Astrocyte of the hippocampus (primary cell): ENCODE data around the gene MAPRE3.
A peak's percentile ranks its signal among the peaks of the same experiment; 100 is the strongest.

Experiments used
- DNase-seq: peaks from one replicate; pipeline ENCODE4 v3.0.0; 2011; ENCODE audit warnings: low read depth, low spot score

MAPRE3 gene

DNA sequence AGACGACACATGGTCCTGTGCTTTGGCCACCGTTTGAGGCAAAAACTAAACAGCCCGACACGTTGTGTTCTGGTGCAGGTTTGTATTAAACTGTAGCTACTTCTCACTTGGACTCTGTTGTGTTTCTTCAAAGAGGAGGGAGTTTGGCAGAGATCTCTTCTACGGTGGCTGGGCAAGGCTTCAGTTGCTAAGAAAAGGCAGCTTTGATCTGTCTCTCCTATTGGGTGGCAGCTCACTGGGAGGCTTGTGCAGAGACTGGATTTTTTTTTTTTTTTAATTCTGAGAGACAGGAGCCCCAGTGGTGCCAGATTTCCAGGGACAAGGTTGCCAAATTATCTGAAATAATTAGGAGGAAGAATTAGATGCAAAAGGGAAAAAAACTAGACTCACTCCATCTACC lies 20.2 kb upstream of the MAPRE3 start:
- DNase-seq, result no peak

DNA sequence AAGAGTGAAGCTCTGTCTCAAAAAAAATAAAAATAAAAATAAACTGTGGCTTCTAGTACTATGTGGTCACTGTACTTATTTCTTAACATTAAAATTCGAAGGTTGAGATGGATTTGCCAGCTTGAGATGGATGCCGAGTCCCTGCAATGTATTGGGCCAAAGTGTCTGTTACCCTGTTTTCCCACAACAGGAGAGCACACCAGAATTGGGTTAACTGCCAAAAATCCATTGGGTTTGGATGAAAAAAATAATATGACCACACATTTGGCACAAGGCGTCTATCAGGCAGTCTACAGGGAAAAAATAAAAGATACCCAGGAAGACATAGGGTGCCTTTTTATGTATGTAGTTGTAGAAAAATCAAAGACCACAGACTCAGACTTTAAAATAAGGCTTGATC lies 19.2 kb upstream of the MAPRE3 start:
- DNase-seq, result peak; percentile 49

DNA sequence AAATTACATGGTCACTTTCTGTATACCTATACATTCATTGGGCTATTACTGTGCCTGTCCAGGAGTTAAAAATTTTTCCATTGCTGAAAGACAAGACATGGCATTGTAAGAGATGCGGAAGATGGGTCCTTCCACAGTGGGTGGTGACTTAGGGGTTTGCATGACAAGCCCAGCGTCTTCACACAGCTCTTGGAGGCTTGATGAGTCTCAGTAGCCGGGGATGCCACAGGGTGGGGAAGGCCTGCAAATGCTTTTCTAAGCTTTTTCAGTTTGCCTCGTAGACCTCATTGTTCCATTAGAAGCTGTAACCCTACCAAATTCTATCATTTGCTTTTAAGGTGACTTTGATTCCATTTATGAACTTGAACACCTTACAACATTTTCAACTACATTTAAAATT lies 18.1 kb upstream of the MAPRE3 start:
- DNase-seq, result no peak

DNA sequence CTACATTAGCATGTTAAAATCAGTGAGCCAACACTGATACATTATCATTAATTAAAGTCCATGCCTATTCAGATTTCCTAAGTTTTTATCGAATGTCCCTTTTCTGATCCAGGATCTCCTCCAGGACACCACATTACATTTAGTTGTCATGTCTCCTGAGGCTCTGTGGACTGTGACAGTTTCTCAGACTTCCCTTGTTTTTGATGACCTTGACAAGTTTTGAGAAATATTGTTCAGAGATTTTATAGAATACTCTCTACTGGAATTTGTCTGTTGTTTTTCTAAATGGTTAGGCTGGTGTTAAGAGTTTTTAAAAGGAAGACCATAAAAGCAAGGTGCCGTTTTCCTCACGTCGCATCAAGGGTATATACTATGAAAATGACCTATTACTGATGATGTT lies 16.3 kb upstream of the MAPRE3 start:
- no peak for DNase-seq

DNA sequence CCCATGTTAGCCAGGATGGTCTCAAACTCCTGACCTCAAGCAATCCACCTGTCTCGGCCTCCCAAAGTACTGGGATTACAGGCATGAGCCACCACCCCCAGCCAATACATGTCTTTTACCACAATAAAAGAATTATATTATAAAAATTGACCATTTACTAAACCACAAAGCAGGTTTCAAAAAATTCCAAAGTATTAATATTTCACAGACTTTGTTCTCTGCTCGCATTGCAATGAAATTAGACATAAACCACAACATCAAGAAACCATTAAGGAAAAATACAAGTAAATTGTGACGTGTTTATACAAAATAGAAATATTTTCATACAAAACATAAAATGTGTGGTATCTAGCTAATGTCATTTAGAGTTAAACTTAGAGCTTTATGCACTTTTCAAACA lies 13.4 kb upstream of the MAPRE3 start:
- DNase-seq, result no peak

DNA sequence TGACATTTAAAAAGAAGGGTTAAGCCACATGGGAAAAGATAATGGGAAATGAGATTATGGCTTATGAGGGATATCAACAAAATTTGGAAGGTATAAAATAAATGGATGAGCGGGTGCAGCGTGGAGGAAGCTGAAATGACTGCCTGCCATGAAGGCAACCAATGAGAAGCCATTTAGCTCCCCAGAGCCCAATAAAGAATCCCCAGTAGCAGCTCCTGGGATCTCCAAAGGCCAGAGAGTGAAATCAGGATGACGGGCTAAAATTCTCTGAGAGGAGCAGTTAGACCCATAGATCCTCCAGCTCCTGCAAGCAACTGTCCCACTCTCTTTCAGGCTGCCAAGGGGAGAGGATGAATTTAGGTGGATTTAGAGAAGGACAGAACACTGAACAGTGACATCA lies 12.9 kb upstream of the MAPRE3 start:
- no peak for DNase-seq

DNA sequence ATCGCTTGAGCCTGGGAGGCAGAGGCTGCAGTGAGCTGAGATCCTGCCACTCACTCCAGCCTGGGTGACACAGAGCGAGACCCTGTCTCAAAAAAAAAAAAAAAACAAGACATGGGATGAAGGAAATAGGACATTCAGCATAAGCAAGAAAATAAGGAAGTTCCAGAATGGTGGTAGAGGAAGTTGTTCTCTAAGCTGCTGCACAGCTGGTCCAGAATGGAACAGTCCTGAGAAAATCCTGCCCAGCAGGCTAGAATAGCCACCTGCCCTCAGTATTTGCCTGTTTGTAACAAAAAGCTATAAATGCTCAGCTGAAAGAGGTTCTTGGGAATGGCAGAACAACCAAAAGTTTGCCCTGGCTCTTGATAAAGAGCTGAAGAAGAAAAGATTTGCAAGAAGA lies 11.1 kb upstream of the MAPRE3 start:
- DNase-seq, result no peak

DNA sequence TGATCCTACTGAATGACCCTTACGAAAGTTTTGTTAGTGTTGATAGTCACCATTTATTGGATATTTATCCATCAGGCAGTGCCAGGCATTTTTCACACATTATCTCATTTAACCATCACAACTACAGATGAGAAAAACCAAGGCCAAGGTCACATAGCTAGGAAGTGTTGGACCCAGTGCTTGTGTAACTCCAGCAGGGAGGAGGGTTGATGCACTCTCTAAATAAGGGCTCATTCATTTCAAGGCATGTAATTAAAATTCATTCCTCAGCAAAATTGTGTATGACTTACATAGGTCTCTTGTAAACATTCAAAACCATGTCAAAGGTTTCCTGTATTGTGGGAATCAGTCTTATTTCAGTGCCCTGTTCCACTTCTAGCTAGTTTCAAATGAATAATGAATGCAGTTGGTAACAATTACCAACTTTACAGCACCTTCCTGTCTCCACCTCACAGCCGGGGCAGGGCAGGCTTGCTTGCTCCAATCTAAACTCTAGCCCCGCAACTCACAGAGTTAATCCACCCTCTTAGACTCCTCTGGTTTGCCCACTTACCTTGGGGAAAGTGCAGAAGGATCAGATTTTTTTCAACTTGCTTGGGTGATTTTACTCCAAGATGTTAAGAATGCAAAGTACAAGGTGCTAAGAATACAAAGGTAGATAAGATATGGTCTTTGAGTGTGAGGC lies 5.8 kb upstream of the MAPRE3 start:
- no peak for DNase-seq

DNA sequence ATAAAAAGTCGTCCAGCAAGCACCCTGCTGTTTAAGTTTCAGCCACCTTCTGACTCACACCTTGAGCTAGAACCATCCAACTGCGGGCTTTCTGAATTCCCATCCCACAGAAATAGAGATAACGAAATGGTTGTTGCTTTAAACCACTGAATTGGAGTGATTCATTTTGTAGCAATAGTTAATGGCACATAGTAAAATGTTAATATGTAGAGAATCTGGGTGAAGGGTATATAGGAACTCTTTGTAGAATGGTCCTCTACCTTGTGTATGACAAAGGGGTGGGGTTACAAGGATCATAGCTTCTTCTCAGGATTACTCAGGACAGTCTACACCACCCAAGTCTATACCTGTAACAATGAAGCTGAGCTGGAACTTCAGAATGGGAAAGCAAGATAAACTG lies 2.4 kb upstream of the MAPRE3 start:
- no peak for DNase-seq

DNA sequence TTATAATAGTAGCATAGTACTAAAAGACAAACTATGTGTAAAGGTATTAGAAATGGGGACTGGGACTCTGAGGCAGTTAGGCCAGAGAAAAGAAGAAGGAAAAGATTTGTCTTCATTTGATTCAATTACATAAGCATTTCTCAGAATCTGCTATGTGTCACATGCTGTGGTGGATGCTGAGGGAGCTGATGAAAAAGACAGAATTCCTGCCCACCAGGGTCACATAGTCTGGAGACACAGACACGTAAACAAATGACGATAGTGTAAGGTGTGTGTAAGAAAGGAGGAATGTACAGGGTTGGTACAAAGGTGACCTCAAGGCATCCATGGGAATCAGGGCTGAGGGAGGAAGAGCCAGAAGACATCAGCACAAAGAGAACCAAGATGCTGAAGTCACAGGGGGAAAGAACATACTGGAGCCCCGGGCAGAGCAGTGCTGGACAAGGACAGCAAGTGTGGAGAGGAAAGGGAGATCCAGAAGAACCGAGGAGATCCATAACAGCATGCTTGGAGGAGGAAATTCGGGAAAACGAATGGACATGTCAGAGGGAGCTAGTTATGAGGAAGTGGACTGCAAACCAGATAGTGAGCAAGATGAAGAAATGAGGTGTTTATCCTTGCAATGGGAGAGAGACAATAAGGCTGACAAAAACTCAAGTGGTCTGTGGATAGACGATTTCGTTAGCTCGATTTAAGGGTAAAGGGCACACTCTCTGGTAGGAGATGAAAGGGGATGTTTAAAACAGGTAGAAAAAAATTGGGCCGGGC lies 1.2 kb upstream of the MAPRE3 start:
- no peak for DNase-seq

DNA sequence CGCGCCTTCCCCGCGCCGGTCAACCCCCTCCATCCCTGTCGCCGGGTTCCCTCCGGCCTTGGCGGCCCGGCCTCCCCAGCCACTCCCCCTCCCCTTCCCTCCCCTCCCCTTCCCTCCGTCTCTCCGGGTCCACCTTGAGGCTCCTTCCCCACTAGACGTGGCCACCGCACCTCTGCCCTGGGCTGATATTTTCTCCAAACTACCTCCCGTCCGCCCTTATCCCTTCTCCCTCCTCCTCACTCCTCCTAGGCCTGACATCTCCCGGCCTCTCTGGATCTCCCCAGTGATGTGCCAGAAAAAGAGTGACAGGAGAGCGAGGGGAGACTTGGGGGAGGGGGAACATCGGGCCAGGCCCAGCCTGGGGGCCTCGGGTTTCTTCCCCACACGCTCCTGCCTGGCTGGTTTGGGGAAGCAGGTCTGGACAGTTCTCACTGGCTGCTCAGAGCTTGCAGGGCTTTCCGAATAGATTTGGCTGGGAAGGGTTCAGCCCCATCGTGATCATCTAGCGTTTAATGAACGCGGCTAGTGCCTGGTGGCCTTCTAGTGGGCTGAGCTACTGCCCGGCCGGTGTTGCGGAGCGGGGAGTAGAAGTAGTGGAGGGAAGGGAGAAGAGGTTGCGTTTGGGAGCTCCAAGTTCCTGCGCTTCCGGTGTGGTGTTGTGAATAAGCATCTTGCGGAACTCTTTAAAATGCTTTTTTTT lies 641 bp downstream of the MAPRE3 start:
- peak; percentile 43 for DNase-seq

DNA sequence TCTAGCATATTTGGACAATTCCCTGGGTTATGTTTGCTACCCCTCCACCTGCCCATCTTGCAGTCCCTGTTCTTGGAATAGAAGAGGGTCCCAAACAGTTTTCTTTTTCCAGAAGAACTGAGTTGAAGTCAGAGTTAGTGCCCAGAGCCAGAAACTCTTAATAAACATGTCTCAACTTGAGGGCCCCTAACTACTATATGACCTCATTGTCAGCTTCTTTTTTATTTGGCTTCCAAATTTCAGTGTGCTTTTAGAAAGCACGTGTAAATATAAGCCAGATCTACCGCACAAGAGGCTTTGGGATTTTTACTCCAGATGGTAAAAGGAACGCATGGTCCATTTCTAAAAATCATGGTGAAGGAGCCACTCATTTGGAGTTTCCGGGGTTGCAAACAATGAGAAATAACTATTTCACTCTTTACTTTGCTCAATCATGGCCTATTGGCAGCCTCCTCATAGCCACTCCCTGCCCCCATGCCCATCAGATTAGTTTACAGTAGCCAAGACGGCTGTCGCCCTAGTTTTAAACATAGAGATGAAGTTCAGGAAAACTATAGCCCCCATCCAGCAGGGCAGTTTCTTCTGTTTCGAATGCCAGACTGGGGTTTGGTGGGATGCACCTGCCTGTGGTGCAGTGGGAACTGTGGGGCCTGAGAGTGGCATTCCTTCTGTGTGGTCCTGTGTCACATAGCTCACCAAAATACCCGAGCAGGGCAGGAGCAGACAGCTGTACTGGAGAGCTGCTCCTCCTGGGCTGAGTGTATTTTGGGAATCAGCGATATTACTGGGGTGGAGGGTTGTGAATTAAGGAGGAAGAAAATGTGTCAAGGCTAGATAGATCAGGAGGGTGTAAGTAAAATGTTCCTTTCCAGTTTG lies 1.7 kb downstream of the MAPRE3 start:
- no peak for DNase-seq

DNA sequence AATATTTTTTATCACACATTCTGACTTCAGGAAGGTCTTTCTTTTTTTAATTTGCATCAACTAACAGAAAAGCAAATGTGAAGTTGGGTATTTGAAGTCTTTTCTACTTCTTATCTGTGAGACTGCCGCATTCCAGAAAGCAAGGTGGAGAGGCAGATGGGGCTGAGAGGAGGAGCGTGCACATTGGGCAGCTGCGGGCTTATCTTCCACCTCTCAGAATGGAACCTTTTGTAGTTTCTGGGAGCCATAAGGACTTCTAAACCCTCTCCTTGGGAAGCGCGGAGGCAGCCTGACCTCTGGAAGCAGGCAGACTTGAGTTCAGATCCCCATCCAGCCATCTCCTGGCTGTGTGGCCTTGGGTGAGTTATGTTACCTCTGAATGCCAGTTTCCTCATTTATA lies 3.9 kb downstream of the MAPRE3 start:
- no peak for DNase-seq

DNA sequence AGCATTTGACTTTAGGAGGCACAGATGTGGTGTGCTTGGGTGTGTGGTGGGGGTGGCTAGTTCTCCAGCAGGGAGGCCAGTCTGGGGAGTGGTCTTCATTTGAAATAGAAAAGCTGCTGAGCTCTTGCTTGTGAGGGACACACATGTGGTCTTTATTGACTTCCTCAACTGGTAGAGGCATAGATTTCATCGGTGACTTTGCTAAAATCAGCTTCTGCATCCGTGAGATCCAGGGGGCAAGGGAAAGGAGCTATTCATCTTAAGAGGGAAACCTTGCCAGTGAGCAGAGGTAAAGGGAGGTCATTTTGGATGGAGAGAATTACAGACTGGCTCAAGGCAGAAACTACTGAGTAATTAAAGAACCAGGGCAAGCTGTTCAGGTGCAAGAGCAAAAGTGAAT lies 4.7 kb downstream of the MAPRE3 start:
- DNase-seq, result no peak

DNA sequence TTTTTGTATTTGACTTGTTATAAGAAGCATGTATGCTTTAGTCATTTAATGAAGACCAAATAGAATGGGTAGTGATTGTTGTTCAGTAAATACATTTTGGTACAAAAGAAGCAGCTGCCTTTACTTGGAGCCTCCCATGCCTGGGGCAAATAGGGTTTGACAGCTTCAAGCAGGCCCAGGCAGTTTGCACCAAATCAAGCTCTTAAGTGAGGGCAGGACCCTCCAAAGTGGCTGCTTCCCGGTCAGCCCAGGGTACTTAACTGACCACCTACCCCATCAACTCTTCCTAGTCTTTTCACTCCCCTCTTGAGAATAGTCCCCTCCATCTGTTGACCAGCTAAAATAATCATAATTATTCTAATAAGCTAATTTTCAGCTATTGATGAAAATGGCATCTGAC lies 5.2 kb downstream of the MAPRE3 start:
- no peak for DNase-seq

DNA sequence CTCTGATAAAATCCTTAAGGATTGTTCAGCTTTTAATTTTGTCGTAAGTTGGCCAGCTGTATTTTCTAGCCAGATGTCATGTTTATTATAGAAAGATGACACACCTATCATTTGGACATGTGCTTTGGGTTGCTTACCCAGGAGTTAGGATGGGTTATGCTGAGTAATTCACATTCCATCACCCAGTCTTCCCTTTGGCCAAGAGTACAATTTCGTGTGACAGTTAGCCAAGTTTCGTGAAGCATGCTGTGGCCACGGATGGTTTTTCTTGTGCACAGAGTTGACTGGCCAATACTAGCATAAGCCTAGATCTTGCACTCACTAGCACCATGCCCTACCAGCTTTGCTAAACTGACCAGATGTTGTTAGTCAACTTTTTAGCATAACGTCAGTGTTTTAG lies 5.8 kb downstream of the MAPRE3 start:
- DNase-seq, result no peak

DNA sequence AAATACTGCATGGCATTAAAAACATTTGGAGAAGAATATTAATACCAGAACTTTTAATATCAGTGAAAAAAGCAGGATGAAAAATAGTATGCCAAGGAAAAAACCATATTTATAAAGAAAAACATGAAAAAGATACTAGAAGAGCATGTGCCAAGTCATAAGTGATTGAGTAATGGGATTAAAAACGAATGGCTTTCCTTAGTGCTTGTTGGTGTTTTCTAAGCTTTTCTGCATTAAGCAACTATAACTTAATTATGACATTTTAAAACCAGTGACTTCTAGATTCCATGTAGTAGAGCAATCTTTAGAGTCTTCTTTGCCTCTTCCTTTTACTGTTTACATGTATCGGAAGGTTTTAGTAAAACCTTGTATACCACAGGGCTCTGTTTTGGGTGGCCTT lies 6.6 kb downstream of the MAPRE3 start:
- DNase-seq, result no peak

DNA sequence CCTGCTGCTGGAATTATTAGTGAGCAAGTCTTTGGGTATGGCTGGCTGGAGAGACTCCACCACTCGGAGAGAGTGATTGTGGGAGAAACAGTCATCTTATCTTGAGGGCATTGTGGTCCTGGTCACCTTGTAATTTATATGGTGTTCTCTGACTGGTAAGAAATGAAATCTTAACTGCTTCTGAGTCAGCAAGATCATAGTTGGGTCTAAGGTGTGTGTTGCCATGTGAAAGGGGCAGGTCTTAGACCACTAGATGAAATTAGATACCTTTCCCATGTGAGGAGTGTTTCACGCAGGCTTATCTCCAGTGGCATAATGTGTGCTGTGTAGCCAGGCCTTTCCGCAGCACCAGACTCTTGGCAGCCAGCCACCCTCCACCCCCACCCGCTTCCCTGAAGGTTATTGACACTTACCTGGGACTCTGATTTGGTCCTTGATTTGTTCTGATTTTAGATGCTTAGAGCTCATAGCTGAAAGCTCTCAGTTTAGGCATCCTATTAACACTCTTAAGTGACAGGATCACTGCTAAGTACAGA lies 7.7 kb downstream of the MAPRE3 start:
- DNase-seq, result peak; percentile 12

DNA sequence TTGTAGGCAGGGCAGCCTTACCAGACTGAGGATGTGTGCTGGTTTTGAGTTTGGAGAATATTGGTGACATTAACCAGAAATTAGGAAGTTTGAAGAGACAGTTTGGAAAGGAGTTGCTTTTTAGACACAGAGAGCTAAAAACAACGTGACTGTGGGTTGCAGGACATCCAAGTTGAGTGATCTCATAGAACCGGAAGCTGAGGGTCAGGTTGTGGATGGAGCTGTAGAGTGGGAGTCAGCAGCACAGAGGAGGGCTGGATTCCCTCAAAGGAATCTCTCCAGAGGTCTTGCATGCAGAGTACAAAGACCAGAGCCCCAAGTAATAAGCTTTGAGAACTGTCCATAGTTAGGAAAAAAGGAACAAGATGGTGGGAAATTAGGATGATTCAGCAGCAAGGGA lies 9.3 kb downstream of the MAPRE3 start:
- no peak for DNase-seq

DNA sequence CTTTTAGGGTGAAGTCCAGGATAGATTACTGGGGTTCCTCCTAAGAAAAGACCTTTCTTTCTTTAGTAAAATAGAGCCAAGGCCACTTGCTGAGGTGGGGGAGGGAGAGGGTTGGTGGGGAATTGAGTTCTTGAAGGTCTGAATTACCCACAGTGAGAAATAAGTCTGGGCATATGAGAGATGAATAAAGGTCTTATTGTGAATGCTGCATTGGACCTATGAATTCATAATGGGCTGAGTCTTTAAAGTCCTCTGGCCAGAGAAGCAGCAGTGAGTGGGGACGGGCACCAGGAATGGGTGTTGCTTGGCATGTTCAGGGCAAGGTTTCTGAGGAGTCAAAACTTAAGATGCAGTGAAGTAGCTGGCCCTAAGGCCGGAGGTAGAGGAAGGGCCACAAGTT lies 10.5 kb downstream of the MAPRE3 start:
- DNase-seq, result no peak

DNA sequence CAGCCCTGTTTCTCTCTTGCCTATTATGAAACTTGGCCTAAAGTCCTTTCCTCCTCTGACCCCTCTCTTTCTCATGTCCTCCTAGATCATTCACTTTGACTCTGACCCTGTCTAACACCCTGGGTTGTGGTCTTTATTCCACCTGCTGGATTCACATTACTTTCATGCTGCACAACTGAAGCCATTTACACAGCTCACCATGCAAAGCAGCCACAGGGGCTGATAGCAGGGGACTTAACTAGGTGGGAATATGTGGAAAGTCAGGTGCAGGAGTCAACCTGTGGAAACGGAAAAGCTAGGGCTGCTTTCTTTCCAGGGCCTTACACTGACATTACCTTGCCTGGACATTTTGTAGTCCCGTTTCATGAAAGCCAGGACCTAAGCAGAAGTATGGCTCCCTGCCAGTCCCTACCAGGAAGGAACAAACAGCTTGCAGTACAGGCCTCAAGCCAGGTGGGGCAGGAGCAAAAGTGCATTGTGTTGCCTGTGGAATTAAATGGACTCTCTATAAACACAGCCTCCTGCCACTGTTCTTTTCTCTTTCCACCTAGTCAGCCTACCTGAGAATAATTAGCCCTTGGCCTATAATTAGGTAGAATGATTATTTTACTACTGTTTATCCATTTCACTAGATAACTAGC lies 11.8 kb downstream of the MAPRE3 start:
- DNase-seq, result peak; percentile 83
